GM12878 (cell line): Measurements from ENCODE around the gene ARL6. TPM values are rescaled to one million over a fixed set of nuclear protein-coding genes. Genes with fewer than 3 reads are reported as not detected.
A peak's percentile ranks its signal among the peaks of the same experiment; 100 is the strongest.

Experiments used
- ASH2L ChIP-seq: fragments of 300-600, 200-600 bp; sonication (generic); IDR thresholded peaks from 2 replicates; pipeline ENCODE4 v1.6.1; 2017; ENCODE audit warnings: low read depth, mild to moderate bottlenecking, borderline replicate concordance
- CEBPB ChIP-seq, 2 experiments: fragments of 150-350 bp in 1 of 2; IDR thresholded peaks; 2 replicates each; pipeline ENCODE4 v1.6.1; 2012 to 2014; ENCODE audit warnings: low read depth in 2 of 2, low read length in 2 of 2, borderline replicate concordance in 1 of 2, inconsistent platforms in 1 of 2
- EP300 ChIP-seq, 2 experiments: fragments of 150-350 bp in 1 of 2; IDR thresholded peaks; 2 replicates each; pipeline ENCODE4 v1.6.1; 2011 to 2012; ENCODE audit warnings: low read depth in 2 of 2, low read length in 2 of 2, borderline replicate concordance in 1 of 2, improper control_type of control experiment in 1 of 2, inconsistent platforms in 1 of 2; ENCODE audit not compliant: control insufficient read depth in 1 of 2
- GATAD2B ChIP-seq: fragments of 450-650 bp; conservative IDR thresholded peaks from 2 replicates; pipeline ENCODE4 v1.6.1; 2017; ENCODE audit warnings: low read depth, mild to moderate bottlenecking, moderate library complexity
- HDAC6 ChIP-seq: fragments of 200-600 bp; sonication (generic); IDR thresholded peaks from one replicate; pipeline ENCODE4 v1.8.0; 2017; ENCODE audit warnings: antibody characterized with exemption; ENCODE audit not compliant: unreplicated experiment
- MEF2A ChIP-seq: IDR thresholded peaks from 2 replicates; pipeline ENCODE4 v1.6.1; 2011; ENCODE audit warnings: low read depth, mild to moderate bottlenecking, low read length, moderate library complexity; ENCODE audit not compliant: insufficient read depth
- MXI1 ChIP-seq: fragments of 150-350 bp; IDR thresholded peaks from 2 replicates; pipeline ENCODE4 v1.6.1; 2011; ENCODE audit warnings: low read depth, mild to moderate bottlenecking, inconsistent platforms, low read length, improper control_type of control experiment
- NFIC ChIP-seq: IDR thresholded peaks from 2 replicates; pipeline ENCODE4 v1.6.1; 2012; ENCODE audit warnings: low read depth, mild to moderate bottlenecking, inconsistent platforms, low read length, moderate library complexity
- NFYA ChIP-seq: IDR thresholded peaks from 2 replicates; pipeline ENCODE4 v1.6.1; 2011; ENCODE audit warnings: low read depth, mild to moderate bottlenecking, low read length, improper control_type of control experiment, borderline replicate concordance
- PML ChIP-seq: IDR thresholded peaks from 2 replicates; pipeline ENCODE4 v1.6.1; 2012; ENCODE audit warnings: low read length, inconsistent platforms
- RAD21 ChIP-seq: IDR thresholded peaks from 2 replicates; pipeline ENCODE4 v1.6.1; 2011; ENCODE audit warnings: mild to moderate bottlenecking, low read depth, low read length, moderate library complexity; ENCODE audit not compliant: insufficient read depth
- TCF7 ChIP-seq: IDR thresholded peaks from 2 replicates; pipeline ENCODE4 v1.6.1; 2014; ENCODE audit warnings: antibody characterized with exemption, borderline replicate concordance
- YBX1 ChIP-seq: fragments of 450-650 bp; IDR thresholded peaks from 2 replicates; pipeline ENCODE4 v1.6.1; 2016; ENCODE audit warnings: antibody characterized with exemption
- ZBTB33 ChIP-seq: fragments of 450-650 bp; IDR thresholded peaks from 2 replicates; pipeline ENCODE4 v1.6.1; 2017; ENCODE audit warnings: mild to moderate bottlenecking
- ZNF207 ChIP-seq: fragments of 450-650 bp; IDR thresholded peaks from 2 replicates; pipeline ENCODE4 v1.6.1; 2014; ENCODE audit warnings: antibody characterized with exemption, mild to moderate bottlenecking, borderline replicate concordance
- ZNF217 ChIP-seq: fragments of 450-650 bp; IDR thresholded peaks from 2 replicates; pipeline ENCODE4 v1.6.1; 2017; ENCODE audit warnings: antibody characterized with exemption, mild to moderate bottlenecking
- polyA plus RNA-seq, 11 experiments: library from polyadenylated mRNA; depleted of rRNA in 4 of 11; unstranded in 6 of 11; stranded (reverse) in 5 of 11; fragments of >200 nt; fragmentation: Nextera tagmentation in 4 of 11; fragmentation: Illumina TruSeq in 1 of 11; extraction: Ambion mirVana in 4 of 11; extraction: Trizol in 1 of 11; gene quantifications; 1 replicate in 1 of 11; 2 replicates in 10 of 11; pipeline versions ENCODE4 v1.2.1 to v1.2.3, GENCODE V29; 2011 to 2016; ENCODE audit warnings: inconsistent platforms in 2 of 11, missing spikeins in 2 of 11, low read depth in 1 of 11
- total RNA-seq, 4 experiments: library from RNA; depleted of rRNA in 3 of 4; stranded (reverse); fragments of >200 nt in 3 of 4; fragmentation: Illumina TruSeq in 1 of 4; extraction: Trizol in 1 of 4; gene quantifications; 2 replicates each; pipeline versions ENCODE4 v1.2.1 to v1.2.3, GENCODE V29; 2013 to 2021
- TF ChIP-seq, protein P1 (sequence below), 3 experiments: IDR thresholded peaks in 2 of 3; conservative IDR thresholded peaks in 1 of 3; 2 replicates each; pipeline ENCODE4 v1.5.1; 2011; ENCODE audit warnings: low read depth in 3 of 3, low read length in 3 of 3, mild to moderate bottlenecking in 3 of 3, control low read depth in 2 of 3, moderate library complexity in 2 of 3, inconsistent platforms in 1 of 3, mixed read lengths in 1 of 3; ENCODE audit not compliant: control insufficient read depth in 2 of 3, insufficient read depth in 1 of 3; ENCODE audit errors: extremely low read depth in 1 of 3
- TF ChIP-seq, protein P2 (sequence below): IDR thresholded peaks from 2 replicates; pipeline ENCODE4 v1.6.1; 2012; ENCODE audit warnings: improper control_type of control experiment, low read depth, low read length; ENCODE audit not compliant: insufficient replicate concordance

ARL6 gene
- total and polyA plus RNA-seq, 10 of the 15 experiments (the other 5 are each of a cell fraction or from before 2014, with no cell fraction given) = 2.0 to 7.3 (median 4.3) TPM

- TF ChIP-seq ZBTB33 (no peak), EP300 (IDR thresholded peaks at IDR 0.05; ENCODE audit: borderline replicate concordance in 1 of 2, control insufficient read depth in 1 of 2, low read depth in 2 of 2, low read length in 2 of 2) (no peak), MXI1 (peak; percentile 91), YBX1 (no peak), GATAD2B (no peak), PML (no peak), HDAC6 (no peak), ASH2L (peak; percentile 90; the same call in 1 of the 2 replicates), MEF2A (no peak), RAD21 (no peak), NFIC (no peak), ZNF217 (no peak), ZNF207 (no peak), TCF7 (no peak), NFYA (no peak), CEBPB (IDR thresholded peaks at IDR 0.05; ENCODE audit: borderline replicate concordance in 1 of 2, low read depth in 2 of 2, low read length in 2 of 2) (no peak)
- TF ChIP-seq, protein P1, sequence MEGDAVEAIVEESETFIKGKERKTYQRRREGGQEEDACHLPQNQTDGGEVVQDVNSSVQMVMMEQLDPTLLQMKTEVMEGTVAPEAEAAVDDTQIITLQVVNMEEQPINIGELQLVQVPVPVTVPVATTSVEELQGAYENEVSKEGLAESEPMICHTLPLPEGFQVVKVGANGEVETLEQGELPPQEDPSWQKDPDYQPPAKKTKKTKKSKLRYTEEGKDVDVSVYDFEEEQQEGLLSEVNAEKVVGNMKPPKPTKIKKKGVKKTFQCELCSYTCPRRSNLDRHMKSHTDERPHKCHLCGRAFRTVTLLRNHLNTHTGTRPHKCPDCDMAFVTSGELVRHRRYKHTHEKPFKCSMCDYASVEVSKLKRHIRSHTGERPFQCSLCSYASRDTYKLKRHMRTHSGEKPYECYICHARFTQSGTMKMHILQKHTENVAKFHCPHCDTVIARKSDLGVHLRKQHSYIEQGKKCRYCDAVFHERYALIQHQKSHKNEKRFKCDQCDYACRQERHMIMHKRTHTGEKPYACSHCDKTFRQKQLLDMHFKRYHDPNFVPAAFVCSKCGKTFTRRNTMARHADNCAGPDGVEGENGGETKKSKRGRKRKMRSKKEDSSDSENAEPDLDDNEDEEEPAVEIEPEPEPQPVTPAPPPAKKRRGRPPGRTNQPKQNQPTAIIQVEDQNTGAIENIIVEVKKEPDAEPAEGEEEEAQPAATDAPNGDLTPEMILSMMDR (IDR thresholded peaks at IDR 0.05 in 2 of 3, conservative IDR thresholded peaks at IDR 0.05 in 1 of 3; ENCODE audit: control insufficient read depth in 2 of 3, extremely low read depth in 1 of 3, insufficient read depth in 1 of 3, low read depth in 3 of 3, low read length in 3 of 3) = 0 out of 6 replicates have a peak, but pooled peaks of 1 of the 3 experiments have one; percentile 3
- TF ChIP-seq, protein P2, sequence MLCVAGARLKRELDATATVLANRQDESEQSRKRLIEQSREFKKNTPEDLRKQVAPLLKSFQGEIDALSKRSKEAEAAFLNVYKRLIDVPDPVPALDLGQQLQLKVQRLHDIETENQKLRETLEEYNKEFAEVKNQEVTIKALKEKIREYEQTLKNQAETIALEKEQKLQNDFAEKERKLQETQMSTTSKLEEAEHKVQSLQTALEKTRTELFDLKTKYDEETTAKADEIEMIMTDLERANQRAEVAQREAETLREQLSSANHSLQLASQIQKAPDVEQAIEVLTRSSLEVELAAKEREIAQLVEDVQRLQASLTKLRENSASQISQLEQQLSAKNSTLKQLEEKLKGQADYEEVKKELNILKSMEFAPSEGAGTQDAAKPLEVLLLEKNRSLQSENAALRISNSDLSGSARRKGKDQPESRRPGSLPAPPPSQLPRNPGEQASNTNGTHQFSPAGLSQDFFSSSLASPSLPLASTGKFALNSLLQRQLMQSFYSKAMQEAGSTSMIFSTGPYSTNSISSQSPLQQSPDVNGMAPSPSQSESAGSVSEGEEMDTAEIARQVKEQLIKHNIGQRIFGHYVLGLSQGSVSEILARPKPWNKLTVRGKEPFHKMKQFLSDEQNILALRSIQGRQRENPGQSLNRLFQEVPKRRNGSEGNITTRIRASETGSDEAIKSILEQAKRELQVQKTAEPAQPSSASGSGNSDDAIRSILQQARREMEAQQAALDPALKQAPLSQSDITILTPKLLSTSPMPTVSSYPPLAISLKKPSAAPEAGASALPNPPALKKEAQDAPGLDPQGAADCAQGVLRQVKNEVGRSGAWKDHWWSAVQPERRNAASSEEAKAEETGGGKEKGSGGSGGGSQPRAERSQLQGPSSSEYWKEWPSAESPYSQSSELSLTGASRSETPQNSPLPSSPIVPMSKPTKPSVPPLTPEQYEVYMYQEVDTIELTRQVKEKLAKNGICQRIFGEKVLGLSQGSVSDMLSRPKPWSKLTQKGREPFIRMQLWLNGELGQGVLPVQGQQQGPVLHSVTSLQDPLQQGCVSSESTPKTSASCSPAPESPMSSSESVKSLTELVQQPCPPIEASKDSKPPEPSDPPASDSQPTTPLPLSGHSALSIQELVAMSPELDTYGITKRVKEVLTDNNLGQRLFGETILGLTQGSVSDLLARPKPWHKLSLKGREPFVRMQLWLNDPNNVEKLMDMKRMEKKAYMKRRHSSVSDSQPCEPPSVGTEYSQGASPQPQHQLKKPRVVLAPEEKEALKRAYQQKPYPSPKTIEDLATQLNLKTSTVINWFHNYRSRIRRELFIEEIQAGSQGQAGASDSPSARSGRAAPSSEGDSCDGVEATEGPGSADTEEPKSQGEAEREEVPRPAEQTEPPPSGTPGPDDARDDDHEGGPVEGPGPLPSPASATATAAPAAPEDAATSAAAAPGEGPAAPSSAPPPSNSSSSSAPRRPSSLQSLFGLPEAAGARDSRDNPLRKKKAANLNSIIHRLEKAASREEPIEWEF = no peak
Observed at GRCh38 chr3:97764407-97765238, at the start of gene ARL6 (continued).
